Suppressor macrophage (primary cell): ENCODE measurements around the gene GAPDH.
A peak's percentile ranks its signal among the peaks of the same experiment; 100 is the strongest.
"Not testable (repeated sequence)": the region's sequence is repeated elsewhere in the genome, so short reads cannot be mapped to it uniquely, and the experiment has no call there.

Experiments
- DNase-seq, 4 experiments: peaks; one replicate each; pipeline ENCODE4 v3.0.0-alpha.2; 2020 to 2022

Gene GAPDH

DNA sequence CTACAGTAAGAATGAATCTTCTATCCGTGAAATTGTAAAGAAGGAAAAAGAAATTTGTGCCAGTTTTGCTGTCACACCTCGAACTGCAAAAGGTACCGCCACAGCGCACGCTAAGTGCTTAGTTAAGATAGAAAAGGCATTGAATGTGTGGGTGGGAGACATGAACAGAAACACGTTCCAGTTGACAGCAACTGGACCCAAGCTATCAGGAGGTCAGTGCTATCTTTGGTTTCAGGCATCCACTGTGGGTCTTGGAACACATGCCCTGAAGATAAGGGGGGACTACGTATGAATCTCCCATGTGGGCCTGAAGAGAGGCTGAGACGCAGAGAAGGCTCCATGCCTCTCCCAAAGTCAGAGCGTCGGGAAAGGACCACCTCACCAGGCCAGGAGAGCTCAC is 11.7 kb downstream of the GAPDH start:
- no peak for DNase-seq

DNA sequence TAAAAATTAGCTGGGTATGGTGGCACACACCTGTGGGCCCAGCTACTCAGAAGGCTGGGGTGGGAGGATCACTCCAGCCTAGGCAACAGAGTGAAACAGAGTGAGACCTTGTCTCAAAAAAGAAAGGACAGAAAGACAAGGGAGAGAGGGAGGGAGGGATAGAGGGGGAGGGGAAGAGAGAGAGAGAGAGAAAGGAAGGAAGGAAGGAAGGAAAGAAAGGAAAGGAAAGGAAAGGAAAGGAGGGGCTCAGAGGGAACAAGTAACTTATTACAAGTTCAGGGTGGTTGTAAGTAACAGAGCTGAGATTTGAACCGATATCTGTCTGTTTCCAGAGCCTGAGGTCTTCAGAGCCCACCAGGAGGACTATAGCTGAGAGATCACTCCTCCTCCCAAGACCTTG is 13.2 kb downstream of the GAPDH start:
- DNase-seq = no peak

DNA sequence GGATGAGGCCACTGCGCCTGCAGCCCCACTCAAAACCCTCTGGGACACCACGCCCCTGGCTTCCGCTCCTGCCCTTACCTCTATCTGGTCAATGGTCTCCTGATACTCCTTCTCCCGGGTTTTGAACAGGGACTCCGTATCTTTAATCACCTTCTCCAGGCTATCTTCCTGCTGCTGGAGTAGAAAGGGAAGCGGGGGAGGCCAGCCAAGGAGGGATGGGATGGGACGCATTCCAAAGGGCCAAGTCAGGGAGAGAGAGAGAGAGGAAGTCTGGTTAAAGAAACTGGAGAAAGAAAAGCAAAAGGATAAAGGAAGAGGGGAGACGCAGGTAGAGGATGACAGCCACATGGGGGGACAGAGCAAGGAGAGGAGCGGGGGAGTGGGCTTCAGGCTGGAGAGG is 13.7 kb downstream of the GAPDH start:
- DNase-seq = no peak

DNA sequence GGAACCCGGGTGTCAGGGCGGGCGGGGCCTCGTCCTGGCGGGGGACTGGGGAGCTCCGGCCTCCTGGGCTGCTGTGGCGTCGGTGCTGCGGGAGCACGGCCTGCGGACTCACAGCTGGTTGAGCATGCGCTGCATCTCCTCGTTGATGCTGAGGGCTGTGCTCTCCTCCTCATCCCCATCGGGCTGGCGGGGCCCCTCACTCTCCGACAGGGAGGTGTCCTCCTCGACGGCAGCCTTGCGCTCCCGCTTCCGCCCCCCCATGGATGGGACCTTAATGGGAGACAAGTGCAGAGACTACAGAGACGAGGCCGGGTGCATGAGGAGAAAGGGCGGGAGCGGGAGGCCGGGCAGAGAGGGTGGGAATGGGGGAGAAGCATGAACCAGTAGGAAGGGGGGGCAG is 14.2 kb downstream of the GAPDH start:
- peak in 1 of 4 experiments; percentile 15 for DNase-seq

DNA sequence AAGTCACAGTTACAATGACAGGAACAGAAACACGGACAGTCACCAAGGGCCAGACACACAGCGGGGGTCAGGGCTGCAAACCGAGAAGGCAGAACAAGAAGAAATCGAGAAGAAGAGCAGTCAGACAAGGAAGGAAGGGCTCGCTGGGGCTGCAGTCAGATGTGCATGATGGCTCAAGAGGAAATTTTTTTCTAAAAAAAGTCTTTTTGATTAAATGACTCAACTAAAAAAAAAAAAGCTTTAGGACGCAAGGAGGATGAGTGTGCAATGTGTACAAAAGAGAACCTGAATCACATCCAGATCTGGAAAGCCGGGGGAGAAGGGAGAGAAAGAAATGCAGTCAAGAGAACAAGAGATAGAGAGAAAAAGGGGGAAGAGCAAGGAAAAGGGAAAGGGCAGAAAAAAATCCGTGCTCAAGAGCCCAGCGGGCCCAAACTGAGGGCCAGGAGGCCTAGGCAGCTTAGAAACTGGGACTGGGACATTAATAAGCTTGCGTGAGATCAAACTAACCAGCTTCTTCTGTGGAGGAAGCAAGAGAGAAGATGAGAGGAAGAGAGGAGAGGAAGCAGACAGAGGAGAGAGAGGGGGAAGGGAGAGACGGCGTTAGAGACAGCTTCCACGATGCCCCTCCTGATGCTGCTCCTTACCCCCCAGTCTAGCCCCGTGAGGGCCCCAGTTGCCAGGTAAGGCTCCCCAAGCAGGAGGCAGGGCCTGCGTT is 14.8 kb downstream of the GAPDH start:
- peak; percentile 63 to 83 (median 82) for DNase-seq

DNA sequence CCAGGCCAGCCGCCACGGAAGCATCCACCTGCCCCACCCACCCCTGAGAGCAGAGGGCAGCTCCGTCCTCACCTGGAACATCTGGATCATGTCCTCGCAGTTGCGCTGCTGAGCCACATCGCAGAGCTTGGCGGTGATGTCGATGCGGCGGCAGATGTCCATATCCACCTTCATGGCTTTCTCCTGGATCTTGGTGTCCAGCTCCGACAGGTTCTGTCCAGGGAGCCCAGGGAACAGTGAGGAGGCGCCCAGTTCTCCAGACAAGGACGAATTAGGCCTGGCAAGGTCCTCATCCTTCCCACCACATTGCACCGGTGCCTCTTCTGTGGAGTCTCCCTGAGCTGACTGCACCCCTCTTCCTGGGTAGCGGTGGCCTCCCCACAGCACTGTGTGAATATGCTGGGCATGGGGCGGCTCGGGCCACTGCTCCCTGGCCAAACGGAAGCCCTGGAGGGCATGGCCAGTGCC is 15.4 kb downstream of the GAPDH start:
- DNase-seq = no peak

DNA sequence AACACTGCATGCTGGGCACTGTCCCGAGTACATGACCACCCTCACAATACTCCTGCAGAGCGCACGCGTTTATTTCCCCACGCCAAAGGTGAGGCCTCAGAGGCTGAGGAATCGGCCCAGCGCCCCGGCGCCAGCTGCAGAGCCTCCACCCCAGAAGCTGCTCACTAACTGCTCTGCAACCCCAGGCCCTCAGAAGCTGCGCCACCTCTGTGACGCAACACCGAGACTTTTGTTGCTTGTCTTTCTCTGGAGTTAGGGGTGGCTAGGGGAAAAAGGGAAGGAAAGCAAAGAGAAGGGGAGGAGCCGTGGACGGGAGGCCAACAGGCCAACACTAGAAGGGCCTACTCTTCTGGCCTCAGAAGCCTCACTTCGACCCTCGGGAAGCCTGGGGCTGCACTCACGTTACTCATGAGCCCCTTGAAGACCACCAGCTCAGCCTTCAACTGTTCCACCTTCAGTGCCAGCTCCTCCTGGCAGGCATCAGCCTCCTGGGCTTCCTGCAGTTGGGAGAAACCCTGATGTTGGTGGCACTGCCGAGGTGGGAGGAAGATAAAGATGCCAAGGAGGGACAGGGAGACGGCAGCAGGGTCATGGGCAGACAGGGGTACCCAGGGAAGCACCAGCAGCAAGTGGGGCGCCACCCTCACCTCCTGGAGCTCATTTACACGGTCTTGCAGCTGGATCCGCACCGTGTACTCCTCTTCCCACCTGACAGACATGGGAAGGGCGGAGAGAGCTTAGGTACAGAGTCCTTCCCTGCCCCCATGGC is 16.2 kb downstream of the GAPDH start:
- DNase-seq = peak; percentile 86 to 91 (median 88)

DNA sequence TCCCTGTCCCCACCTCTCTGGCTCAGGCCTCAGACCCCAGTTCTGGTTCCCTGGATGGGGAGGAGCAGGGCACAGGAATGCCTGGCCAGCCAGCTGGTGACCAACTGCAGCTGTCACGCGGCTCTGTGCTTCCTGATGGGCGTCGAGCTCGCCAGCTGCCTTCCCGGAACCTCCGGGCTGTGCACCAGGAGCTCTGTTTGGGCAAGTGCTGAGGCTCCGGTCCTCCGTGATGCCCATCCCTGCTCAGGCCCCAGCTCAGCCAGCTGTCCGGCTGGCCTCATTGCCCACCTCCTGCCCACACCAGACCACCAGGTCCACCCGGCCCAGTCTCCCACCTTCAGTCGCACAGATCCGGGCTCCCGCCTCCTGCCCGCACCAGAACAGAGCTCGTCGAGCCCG is 16.7 kb downstream of the GAPDH start:
- DNase-seq = peak; percentile 17 to 76 (median 46)

DNA sequence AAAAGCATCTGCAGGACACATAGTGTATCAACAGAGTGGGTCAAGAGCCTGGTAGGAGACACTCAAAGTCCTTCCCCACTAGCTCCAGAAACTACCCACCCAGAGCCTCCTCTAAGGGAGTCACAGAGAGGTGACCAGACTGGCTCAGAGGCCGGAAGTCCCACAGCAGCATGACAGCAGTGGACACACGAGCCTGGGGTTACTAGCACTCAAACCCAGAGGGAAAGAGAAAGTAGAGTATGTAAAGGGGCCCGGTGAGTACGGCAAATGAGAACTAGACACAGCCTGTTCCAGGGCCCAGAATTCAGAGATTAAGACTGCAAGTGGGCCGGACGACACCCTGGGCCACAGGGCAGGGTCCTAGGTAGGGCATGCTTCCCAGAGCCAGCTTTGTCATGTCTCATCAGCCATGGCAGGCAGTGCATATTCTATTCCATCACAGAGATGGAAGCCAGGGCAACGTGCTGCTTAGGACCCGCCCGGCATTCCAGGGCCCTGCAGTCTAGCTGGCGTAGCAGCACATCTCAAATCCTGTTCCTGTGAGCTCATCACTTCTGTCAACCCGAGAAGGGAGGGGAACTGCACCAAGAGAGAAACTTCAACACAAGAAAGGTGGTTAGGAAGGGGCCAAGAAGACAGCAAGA is 17.3 kb downstream of the GAPDH start:
- DNase-seq = peak in 2 of 4 experiments; percentile 16 to 22

DNA sequence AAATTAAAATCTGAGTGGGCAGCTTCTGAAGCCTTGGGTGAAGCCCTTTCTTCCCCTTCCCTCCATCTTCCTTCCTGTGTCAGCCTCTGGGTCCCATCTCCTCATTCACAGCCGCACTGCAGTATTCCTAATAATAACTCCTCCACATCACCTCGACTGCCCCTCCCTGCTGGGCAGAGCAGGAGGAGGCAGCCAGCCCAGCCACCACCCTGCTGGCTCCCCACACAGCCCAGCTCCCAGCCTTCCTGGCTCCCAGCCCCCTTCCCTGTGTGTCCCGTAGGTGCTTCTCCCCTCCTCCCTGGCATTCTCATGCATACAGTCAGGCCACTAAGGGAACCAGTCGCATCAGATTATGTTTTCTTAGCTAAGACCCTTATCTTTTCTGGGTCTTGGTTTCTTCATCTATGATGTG is 17.8 kb downstream of the GAPDH start:
- DNase-seq = no peak

DNA sequence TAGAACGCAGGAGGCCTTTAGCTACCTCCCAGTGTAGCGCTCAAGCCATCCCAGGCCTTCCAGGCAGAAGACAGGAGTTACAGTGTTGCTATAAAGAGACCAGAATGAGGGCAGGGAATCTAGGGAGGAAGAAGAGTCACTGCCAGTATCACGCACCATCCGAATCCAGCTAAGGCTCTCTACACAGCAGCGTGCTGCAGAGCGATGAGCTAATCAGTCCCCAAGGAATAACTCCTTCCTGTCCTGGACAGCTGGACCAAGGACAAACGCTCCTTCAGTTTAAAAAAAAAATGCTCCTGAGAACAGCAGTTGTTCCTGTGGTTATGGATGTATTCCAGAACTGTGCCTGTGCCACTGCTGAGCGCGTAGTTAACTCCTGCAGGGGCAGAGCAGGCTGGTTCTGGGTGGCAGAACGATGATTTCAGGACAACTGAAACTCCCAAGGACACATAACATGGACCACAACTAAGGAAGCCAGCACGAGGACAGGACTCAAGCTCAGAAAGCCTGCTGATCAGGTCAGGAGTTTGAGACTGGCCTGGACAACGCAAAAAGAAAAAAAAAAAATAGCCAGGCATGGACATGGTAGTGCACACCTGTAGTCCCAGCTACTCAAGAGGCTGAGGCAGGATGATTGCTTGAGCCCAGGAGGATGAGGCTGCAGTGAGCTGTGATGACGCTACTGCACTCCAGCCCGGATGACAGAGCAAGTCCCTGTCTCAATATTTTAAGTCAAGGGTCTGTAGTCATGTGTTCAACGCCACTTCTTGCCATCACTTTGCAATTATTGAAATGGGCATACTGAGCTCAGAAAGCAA is 18.9 kb downstream of the GAPDH start:
- DNase-seq = peak in 2 of 4 experiments; percentile 17 to 22

DNA sequence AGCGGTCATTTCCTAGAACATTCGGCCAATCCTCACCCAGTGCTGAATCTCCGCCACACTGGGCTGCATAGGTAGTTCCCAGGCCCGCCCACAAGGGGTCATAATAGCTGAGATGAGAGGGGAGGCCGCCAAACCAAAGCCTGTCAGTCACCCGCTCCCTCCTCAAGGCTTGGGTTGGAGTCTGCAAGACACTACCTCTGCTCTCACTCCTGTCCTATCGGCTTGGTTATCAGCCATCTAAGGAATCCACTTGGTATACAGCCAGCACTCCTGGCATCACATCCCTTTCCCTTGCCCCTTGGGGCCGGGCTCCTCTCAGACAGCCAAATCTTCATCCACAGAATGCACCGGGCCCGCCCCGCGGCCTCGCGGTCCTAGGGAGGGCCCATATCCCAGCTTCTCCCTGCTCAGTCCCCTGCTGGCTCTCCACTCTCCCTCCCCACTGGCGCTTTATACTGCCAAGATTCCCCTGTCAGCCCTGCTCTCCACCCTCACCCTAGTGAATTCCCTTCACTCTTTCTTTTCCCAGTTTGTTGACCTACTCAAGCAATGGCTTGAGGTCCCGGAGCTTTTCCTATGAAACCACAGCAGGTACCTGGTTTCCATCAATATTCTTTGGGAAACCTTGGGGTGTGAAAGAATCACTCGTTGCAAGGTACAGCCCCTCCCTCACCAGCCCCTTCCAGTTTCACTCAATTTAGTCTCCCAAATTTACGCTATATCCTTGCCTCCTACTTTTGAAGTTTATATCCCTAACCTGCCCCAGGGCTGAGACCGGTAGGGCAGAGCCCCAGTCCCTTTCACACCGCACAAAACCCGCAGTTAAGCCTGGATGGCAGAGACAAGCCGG is 20.1 kb downstream of the GAPDH start:
- peak; percentile 81 to 89 (median 86) for DNase-seq

DNA sequence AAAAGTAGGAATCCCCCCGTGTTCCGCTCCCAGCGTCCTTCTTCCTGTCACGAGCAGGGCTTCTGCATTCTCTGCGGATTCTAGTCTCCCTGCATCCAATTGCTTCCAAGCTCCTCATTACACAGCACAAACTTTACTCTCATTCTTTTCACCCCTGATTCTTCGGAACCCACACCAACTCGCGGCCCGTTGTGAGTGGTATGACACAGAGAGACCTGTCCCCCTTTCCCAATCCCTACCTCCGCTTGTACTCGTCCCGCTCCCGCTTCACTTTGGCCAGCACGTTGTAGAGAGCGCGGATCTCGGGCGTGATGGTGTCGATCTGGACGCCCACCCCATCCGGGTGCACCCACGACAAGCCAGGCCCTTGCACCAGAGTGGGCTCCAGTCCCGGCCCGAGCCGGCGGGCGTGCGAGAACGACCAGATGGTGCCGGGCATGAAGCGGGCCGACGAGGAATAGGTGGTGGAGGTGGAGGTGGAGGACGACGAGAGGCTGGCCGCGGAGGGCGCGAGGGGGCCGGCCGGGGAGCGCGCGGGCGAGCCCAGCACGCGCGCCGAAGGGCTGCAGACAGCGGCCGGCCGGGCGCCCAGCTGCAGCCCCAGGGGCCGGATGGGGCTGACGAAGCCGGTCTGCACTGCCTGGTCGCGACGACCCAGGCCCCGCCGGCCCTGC is 20.8 kb downstream of the GAPDH start:
- DNase-seq = peak; percentile 56 to 78 (median 74)

DNA sequence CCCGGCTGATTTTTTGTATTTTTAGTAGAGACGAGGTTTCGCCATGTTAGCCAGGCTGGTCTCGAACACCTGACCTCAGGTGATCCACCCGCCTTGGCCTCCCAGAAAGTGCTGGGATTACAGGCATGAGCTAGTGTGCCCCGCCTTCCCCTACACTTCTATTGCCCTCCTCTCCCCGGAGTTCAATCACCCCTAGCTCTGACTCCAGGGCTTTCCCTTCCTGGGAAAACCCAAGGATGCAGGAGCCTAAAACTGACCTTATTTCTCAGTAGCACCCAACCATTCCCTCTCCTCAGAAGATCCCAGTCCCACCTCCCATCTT is 22.1 kb downstream of the GAPDH start:
- DNase-seq = not testable (repeated sequence)

DNA sequence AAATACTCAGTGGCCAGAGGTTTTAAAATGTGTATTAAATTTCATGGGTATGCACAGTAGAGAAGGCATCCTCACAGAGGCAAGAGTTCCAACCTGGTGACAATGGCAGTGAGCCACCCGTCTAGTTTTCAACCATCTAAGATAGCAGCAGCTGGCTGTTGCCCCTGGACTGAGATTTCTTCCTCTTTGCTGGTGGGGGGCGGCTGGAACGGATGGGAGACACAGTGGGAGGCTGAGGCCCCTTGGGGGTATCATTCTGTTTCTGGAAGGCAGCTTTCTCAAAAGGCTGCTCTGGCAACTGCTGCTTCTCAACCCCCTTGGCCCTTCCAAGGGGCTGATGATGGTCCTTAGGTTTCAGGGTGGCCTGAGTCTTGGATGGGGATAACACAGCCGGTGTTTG is 22.5 kb downstream of the GAPDH start:
- DNase-seq = no peak

DNA sequence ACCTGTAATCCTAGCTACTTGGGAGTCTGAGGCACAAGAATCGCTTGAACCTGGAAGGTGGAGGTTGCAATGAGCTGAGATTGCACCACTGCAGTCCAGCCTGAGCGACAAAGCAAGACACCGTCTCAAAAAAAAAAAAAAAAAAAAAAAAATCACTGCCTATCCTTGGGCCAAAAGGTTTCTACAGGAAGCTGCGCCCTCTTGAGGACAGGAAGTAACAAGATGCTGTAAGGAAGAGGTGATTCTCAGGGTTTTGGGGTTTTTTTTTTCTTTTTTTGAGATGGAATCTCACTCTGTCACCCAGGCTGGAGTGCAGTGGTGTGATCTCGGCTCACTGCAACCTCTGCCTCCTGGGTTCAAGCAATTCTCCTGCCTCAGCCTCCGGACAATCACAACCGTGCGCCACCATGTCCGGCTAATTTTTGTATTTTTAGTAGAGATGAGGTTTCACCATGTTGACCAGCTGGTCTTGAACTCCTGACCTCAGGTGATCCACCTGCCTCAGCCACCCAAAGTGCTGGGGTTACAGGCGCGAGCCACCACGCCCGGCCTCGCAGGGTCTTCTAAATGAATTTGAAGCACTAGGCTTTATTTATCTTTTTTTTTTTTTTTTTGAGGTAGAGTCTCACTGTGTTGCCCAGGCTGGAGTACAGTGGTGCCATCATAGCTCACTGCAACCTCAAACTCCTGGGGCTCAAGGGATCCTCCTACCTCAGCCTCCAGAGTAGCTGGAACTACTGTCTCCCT is 23.9 kb downstream of the GAPDH start:
- peak; percentile 44 to 83 (median 76) for DNase-seq

DNA sequence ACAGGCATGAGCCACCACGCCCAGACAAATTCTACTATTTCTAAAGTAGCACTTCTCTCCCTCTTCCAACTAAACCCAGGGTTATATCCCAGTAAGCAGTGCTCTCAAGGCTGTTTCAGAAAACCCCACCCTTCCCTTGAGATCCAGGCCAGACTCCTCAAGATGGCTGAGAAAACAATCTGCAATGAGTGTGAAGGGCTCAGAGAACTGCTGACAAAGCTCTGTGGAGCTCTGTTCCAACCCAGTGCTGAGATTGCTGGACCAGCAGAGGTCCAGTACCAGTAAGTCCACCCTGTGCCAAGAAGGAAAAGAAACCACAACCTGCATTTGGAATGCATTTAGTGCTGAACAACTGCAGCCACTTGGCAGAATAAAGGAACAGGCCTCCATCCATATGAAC is 25.2 kb downstream of the GAPDH start:
- no peak for DNase-seq

DNA sequence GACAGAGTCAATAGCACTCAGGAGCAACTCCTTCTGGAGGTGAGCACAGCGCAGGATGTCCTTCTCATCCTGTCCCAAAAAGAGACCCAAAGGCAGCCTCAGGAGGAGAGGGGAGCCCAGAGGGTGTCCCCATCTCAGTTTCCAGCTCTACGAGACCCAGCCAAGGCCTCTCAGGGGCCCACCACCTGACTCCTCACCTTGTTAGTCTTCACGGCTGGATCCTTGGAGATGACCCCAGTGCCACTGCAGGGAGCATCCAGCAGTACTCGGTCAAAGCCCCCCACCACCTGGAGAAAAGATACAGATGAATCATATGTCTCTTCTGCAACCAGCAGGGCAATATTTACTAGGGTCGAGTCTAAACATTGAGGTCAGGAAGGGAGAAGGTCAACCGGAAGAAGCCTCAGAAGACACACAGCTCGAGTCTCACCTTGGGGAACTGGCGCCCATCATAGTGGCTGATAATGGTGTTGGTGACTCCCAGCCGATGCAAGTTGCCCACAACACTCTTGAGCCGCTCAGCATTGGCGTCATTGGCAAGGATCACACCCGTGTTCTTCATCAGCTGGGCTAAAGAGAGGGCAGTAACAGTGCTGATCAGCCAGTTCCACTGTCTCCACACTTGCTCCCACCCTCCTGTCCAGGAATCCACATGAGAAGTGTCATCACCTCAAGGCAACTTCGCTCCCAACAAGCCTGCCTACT is 26.3 kb downstream of the GAPDH start:
- no peak for DNase-seq

DNA sequence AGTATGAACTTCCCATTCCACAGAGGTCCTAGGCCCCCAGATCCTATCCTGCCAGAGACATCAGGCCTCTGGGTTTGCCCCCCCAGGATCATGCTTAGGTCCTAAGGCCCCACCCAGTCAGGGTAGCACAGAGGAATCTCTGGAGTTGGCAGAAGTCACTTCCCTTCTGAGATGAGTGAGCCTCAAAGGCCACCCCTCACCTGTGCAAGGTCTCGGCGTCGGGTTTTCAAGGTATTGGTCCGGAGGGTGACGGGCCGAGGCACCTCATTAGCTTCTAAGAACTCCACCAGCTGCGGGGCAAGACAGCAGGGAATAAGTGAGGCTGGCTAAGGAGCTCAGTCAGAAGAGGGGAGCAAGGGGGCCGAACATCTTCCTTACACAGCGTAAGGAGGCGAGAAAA is 28.6 kb downstream of the GAPDH start:
- no peak for DNase-seq
